Psoas muscle (tissue), 8 donors: Measurements from ENCODE around the gene WNT16. TPM values are rescaled to one million over a fixed set of nuclear protein-coding genes. Genes with fewer than 3 reads are reported as not detected.
A peak's percentile ranks its signal among the peaks of the same experiment; 100 is the strongest.

Experiments
- ATAC-seq, 4 donors: fragments of 200-7000 bp; cut with Tn5 transposase; one replicate each; pipeline ENCODE4 v1.9.1; 2020; ENCODE audit warnings: moderate library complexity in 3 of 4, mild to moderate bottlenecking in 2 of 4
- DNase-seq, 2 donors: peaks; one replicate each; pipeline ENCODE4 v3.0.0-alpha.2; 2020
- H3K27ac ChIP-seq: fragments of 200-600 bp; one replicate; pipeline ENCODE4 v1.8.0; 2022
- H3K27me3 ChIP-seq, 3 donors: fragments of 200-600 bp in 1 of 3; one replicate each; pipeline versions ENCODE4 v1.6.1 to v1.8.0; 2013 to 2022; ENCODE audit warnings: low read length in 2 of 3, mild to moderate bottlenecking in 2 of 3, moderate library complexity in 1 of 3; ENCODE audit not compliant: insufficient read depth in 3 of 3
- H3K36me3 ChIP-seq, 2 donors: fragments of 200-600 bp in 1 of 2; one replicate each; pipeline versions ENCODE4 v1.6.1 to v1.8.0; 2013 to 2022; ENCODE audit warnings: low read depth in 1 of 2, mild to moderate bottlenecking in 1 of 2, moderate library complexity in 1 of 2; ENCODE audit not compliant: insufficient read depth in 1 of 2
- H3K4me1 ChIP-seq: fragments of 200-600 bp; one replicate; pipeline ENCODE4 v1.8.0; 2022
- H3K4me3 ChIP-seq: fragments of 200-600 bp; one replicate; pipeline ENCODE4 v1.8.0; 2022; ENCODE audit warnings: mild to moderate bottlenecking
- H3K9me3 ChIP-seq: fragments of 200-600 bp; one replicate; pipeline ENCODE4 v1.8.0; 2022
- CTCF ChIP-seq: fragments of 200-600 bp; IDR thresholded peaks from one replicate; pipeline ENCODE4 v1.8.0; 2022; ENCODE audit warnings: antibody characterized with exemption
- WGBS, 3 donors: extraction: QIAGEN DNeasy Blood & Tissue Kit; methylation state at CpG; one replicate each; pipeline versions ENCODE4 v1.1.6 to v1.1.7; 2013; 5-methylcytosine and 5-hydroxymethylcytosine counted together
- intact Hi-C, 2 donors: fragments of 100-400 bp; cut with DNase I; formaldehyde crosslinking; loops; one replicate each; pipeline versions ENCODE4 v1.11.0 to v1.14.2; 2022
- long read RNA-seq, 2 donors: library from polyadenylated mRNA; unstranded; transcript quantifications; one replicate each; pipeline ENCODE4 v2.0.0, GENCODE V29; 2021
- polyA plus RNA-seq, 3 donors: library from polyadenylated mRNA; stranded (reverse); fragments of 200-250 nt; gene quantifications; one replicate each; pipeline ENCODE4 v1.2.3, GENCODE V29; 2013
- total RNA-seq, 4 donors: library from RNA; stranded (reverse); fragmentation: NEBNext Ultra II Directional in 2 of 4; extraction: Animal tissue kit (Norgen Biotek cat#: 25700) in 2 of 4; gene quantifications; one replicate each; pipeline versions ENCODE4 v1.2.1 to v1.2.4, GENCODE V29; 2021 to 2023
- donor health status: healthy with polysubstance abuse.
- donor health status: DM: no; HTN: no; CAD: no; lungs with moderate emphysema.
- donor health status: Bipolar disorder and iron deficiency.
- donor health status: healthy.
- donor health status: DM: yes; HTN: yes; CAD: no.
- donor health status: DM: no; HTN: no; CAD: no.
- donor health status: DM: no; HTN: no; CAD: no.
- donor health status: DM: yes; HTN: yes; CAD: no.

Gene WNT16
- total RNA-seq (under 1 TPM in 1 of 4 donors, not detected in 3; 0.22 TPM), polyA plus RNA-seq (not detected)
- long read RNA-seq, donor 1: 0 reads
- long read RNA-seq, donor 2: 0 reads

- DNase-seq (no peak), ATAC-seq (peak in 2 of 4 donors; percentile 48 to 51)
- intact Hi-C loops: no loop called here
- no peak for TF ChIP-seq CTCF
- Histone ChIP-seq H3K4me1 (peaks cover 9% of the 10 kb centered on the region), H3K36me3 (no peaks in the 10 kb centered on the region), H3K27ac (no peak within 1 kb of the TSS), H3K4me3 (peak within 1 kb of the TSS; percentile 65), H3K9me3 (no peaks in the 10 kb centered on the region), H3K27me3 (peaks cover 0 to 69% (median 22%) of the 10 kb centered on the region in 3 donors)
- WGBS, 3 donors: 24 to 28% (median 25%) methylated on average over 26 to 27 of the region's 27 CpGs
These were observed at the start of gene WNT16 for GRCh38 chr7:121328508-121329190. Gene WNT16, plus strand, starts transcription at chr7:121329000. Its CDS starts 293 bp downstream, at chr7:121329293.

- intact Hi-C loops: no loop called here
- 93 to 99% (median 96%) methylated on average over 2 of the region's 2 CpGs for WGBS, 3 donors
- H3K9me3 ChIP-seq: no peaks in the 10 kb centered on the region
These were observed 49.7 kb upstream of the WNT16 start for GRCh38 chr7:121279060-121279620.

GRCh38 chr7:121279822-121280221 lies 49.0 kb upstream of the WNT16 start:
- WGBS, 3 donors: 84 to 95% (median 88%) methylated on average over 4 of the region's 4 CpGs
- DNase-seq (no peak), ATAC-seq (no peak)
- Histone ChIP-seq H3K27ac (no peak overlapping the region), H3K36me3 (peaks cover 2 to 46% of the 10 kb centered on the region in 2 donors), H3K4me1 (no peaks in the 10 kb centered on the region), H3K27me3 (no peaks in the 10 kb centered on the region), H3K4me3 (no peak overlapping the region), H3K9me3 (no peaks in the 10 kb centered on the region)
- intact Hi-C loops: no loop called here
- no peak for TF ChIP-seq CTCF

More at GRCh38 chr7:121279060-121279620, 49.7 kb upstream of the WNT16 start:
- no peak overlapping the region for H3K27ac ChIP-seq
- no peak for TF ChIP-seq CTCF
- no peaks in the 10 kb centered on the region for H3K27me3 ChIP-seq
- H3K4me1 ChIP-seq: no peaks in the 10 kb centered on the region
- DNase-seq (no peak), ATAC-seq (no peak)
- no peak overlapping the region for H3K4me3 ChIP-seq
- peaks cover 2 to 47% of the 10 kb centered on the region in 2 donors for H3K36me3 ChIP-seq

- Histone ChIP-seq H3K27me3 (no peaks in the 10 kb centered on the region), H3K36me3 (peaks cover 2 to 46% of the 10 kb centered on the region in 2 donors), H3K4me3 (no peak overlapping the region), H3K27ac (no peak overlapping the region), H3K4me1 (no peaks in the 10 kb centered on the region), H3K9me3 (no peaks in the 10 kb centered on the region)
- intact Hi-C loops: no loop called here
- 56 to 76% (median 75%) methylated on average over 1 of the region's 1 CpG for WGBS, 3 donors
- DNase-seq: no peak
- no peak for TF ChIP-seq CTCF
- ATAC-seq: no peak
These were observed 48.1 kb upstream of the WNT16 start for GRCh38 chr7:121280656-121281055.
